Inflammatory macrophage (primary cell): ENCODE data around the gene RELN.
"Not testable (repeated sequence)": the region's sequence is repeated elsewhere in the genome, so short reads cannot be mapped to it uniquely, and the experiment has no call there.

ENCODE experiments used
- DNase-seq, 2 donors: peaks; one replicate each; pipeline ENCODE4 v3.0.0-alpha.2; 2020 to 2022

The RELN gene

GRCh38 chr7:103541947-103542346, 447.5 kb downstream of the RELN start:
- no peak for DNase-seq

GRCh38 chr7:103541026-103541425, 448.4 kb downstream of the RELN start:
- DNase-seq: no peak

- DNase-seq: no peak
Observed at GRCh38 chr7:103540338-103540737, 449.1 kb downstream of the RELN start.

- DNase-seq: no peak
Observed at GRCh38 chr7:103539875-103540274, 449.6 kb downstream of the RELN start.

- DNase-seq: no peak
Observed at GRCh38 chr7:103538964-103539709, 450.3 kb downstream of the RELN start.

- no peak for DNase-seq
Observed at GRCh38 chr7:103533761-103534160, 455.7 kb downstream of the RELN start.

- DNase-seq: no peak
Observed at GRCh38 chr7:103532955-103533354, 456.5 kb downstream of the RELN start.

- no peak for DNase-seq
Observed at GRCh38 chr7:103528152-103528551, 461.3 kb downstream of the RELN start.

- DNase-seq: no peak
Observed at GRCh38 chr7:103525937-103526336, 463.5 kb downstream of the RELN start.

GRCh38 chr7:103524042-103524907, 465.2 kb downstream of the RELN start:
- DNase-seq: no peak

GRCh38 chr7:103521937-103522336, 467.5 kb downstream of the RELN start:
- no peak for DNase-seq

- no peak for DNase-seq
Observed at GRCh38 chr7:103504505-103505135, 484.8 kb downstream of the RELN start.

GRCh38 chr7:103501206-103501605, 488.3 kb downstream of the RELN start:
- no peak for DNase-seq

GRCh38 chr7:103499976-103500375, 489.5 kb downstream of the RELN start:
- peak in 1 of 2 donors; percentile 10 for DNase-seq

- DNase-seq: no peak
Observed at GRCh38 chr7:103487419-103487818, 502.0 kb downstream of the RELN start.

- not testable (repeated sequence) for DNase-seq
Observed at GRCh38 chr7:103486873-103487272, 502.6 kb downstream of the RELN start.

GRCh38 chr7:103480771-103481170, 508.7 kb downstream of the RELN start:
- DNase-seq: no peak

- DNase-seq: no peak
Observed at GRCh38 chr7:103474956-103475355, 514.5 kb downstream of the RELN start.

- no peak for DNase-seq
Observed at GRCh38 chr7:103469095-103469948, 520.1 kb downstream of the RELN start.

GRCh38 chr7:103466814-103467213, 522.6 kb downstream of the RELN start:
- DNase-seq: no peak

- no peak for DNase-seq
Observed at GRCh38 chr7:103462358-103462757, 527.1 kb downstream of the RELN start.
